Brain microvascular endothelial cell (primary cell): Measurements from ENCODE around the gene MMP24.

Experiments used
- DNase-seq: peaks from one replicate; pipeline ENCODE4 v3.0.0-alpha.2; 2020
- H3K27ac ChIP-seq: fragments of 250-450 bp; sonication (Bioruptor Pico); 2 replicates; pipeline ENCODE4 v1.5.1; 2020; ENCODE audit warnings: mild to moderate bottlenecking, moderate library complexity
- H3K27me3 ChIP-seq: fragments of 250-450 bp; sonication (Bioruptor Pico); replicated peaks from 2 replicates; pipeline ENCODE4 v1.5.1; 2020; ENCODE audit warnings: mild to moderate bottlenecking
- H3K36me3 ChIP-seq: fragments of 250-450 bp; sonication (Bioruptor Pico); replicated peaks from 2 replicates; pipeline ENCODE4 v1.5.1; 2020; ENCODE audit warnings: mild to moderate bottlenecking
- H3K4me3 ChIP-seq: 2 replicates; pipeline ENCODE4 v1.5.1; 2011; ENCODE audit warnings: low read depth, mild to moderate bottlenecking, control low read depth, low read length, moderate library complexity
- CTCF ChIP-seq: IDR thresholded peaks from 2 replicates; pipeline ENCODE4 v1.5.1; 2011; ENCODE audit warnings: low read depth, mild to moderate bottlenecking, moderate library complexity, low read length, control low read depth, inconsistent platforms; ENCODE audit errors: missing control alignments
- in situ Hi-C: cut with HindIII; loops from 2 replicates; pipeline ENCODE4 v1.10.0; 2017; ENCODE audit warnings: low sequenced_read_pairs, low pct_ligation_motif_present

MMP24 gene

GRCh38 chr20:35280523-35280922 is 54.0 kb downstream of the MMP24 start:
- in situ Hi-C loops: no loop called here
- no peak for TF ChIP-seq CTCF
- Histone ChIP-seq H3K4me3 (no peak overlapping the region), H3K36me3 (peaks cover 43% of the 10 kb centered on the region), H3K27me3 (no peaks in the 10 kb centered on the region), H3K27ac (no peak overlapping the region)
- no peak for DNase-seq

- H3K27me3 ChIP-seq: no peaks in the 10 kb centered on the region
- DNase-seq: no peak
- TF ChIP-seq CTCF: no peak
- no peak overlapping the region for H3K4me3 ChIP-seq
- H3K36me3 ChIP-seq: peaks cover 38% of the 10 kb centered on the region
- in situ Hi-C loops: no loop called here
- H3K27ac ChIP-seq: no peak overlapping the region
Observed at GRCh38 chr20:35281506-35282101, 55.1 kb downstream of the MMP24 start.

GRCh38 chr20:35283441-35284266 is 57.2 kb downstream of the MMP24 start:
- DNase-seq: no peak
- TF ChIP-seq CTCF: no peak
- H3K27me3 ChIP-seq: no peaks in the 10 kb centered on the region
- in situ Hi-C loops: no loop called here
- H3K36me3 ChIP-seq: peaks cover 29% of the 10 kb centered on the region
- H3K4me3 ChIP-seq: peak overlapping the region; percentile 90
- peak overlapping the region; percentile 66 for H3K27ac ChIP-seq

GRCh38 chr20:35284267-35284991 is 57.9 kb downstream of the MMP24 start, which contains the start of gene EIF6:
EIF6 (minus strand) TSS chr20:35284772; CDS start chr20:35284487, 285 bp downstream.
- H3K27me3 ChIP-seq: no peaks in the 10 kb centered on the region
- no peak for TF ChIP-seq CTCF
- DNase-seq: peak; percentile 81
- peaks cover 21% of the 10 kb centered on the region for H3K36me3 ChIP-seq
- in situ Hi-C loops: no loop called here
- H3K27ac ChIP-seq: peak within 1 kb of the TSS; percentile 66
- H3K4me3 ChIP-seq: peak within 1 kb of the TSS; percentile 90

DNA sequence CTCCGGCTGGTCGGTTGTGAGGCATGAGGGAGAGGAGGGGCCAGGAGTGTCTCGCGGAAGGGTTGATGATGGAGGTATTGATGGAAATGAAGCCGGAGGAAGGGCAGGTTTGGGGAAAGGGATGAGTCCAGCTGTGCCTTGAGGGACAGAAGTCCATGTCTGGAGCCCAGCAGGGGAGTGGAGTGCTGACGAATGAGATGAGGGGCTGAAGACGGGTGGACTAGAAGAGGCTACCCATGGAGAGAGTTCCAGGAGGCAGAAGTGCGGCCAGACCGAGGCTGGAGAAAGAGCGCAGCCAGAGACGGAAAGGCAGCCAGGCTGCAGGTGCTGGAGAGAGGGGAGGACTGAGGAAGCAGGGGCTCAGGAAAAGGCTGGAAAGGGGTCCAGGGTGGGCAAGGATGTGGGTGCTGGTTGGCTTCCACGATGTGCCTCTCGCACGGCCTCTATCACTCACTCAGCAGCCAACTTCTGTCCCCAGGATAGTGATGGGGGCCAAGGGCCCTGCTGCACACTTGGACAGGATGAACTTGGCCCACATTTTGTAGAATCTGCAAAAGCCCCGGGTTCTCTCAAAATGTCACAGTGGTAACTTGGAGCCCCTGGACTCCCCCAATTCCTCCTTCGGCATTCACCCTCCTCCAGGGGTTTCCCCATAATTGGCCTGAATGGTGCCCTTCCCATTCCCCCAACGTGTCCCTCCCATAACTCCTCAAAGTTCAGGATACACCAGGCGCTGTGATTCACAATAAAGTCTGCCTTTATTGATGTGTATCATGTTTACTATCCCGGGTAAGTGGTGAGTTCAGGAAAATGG is 58.7 kb downstream of the MMP24 start:
- no peak for TF ChIP-seq CTCF
- no peak for DNase-seq
- Histone ChIP-seq H3K27ac (peak overlapping the region; percentile 66), H3K27me3 (no peaks in the 10 kb centered on the region), H3K4me3 (peak overlapping the region; percentile 90), H3K36me3 (peaks cover 13% of the 10 kb centered on the region)
- in situ Hi-C loops: no loop called here
